T-helper 2 cell treated with Interferon-gamma antibody and Interleukin-4, amounts not matched to agents 5 μg/mL and 100 μg/mL, for 36 hours (primary cell): ENCODE results near the gene AGAP3.

Source experiments
- DNase-seq: peaks from one replicate; pipeline ENCODE4 v3.0.0; 2021; ENCODE audit warnings: low spot score
- H3K27ac Mint-ChIP-seq: one replicate; pipeline ENCODE4 v1.8.0; 2021; ENCODE audit warnings: mild to moderate bottlenecking, mixed read lengths
- H3K27me3 Mint-ChIP-seq: one replicate; pipeline ENCODE4 v1.8.0; 2021; ENCODE audit warnings: low read depth, mixed read lengths
- H3K36me3 Mint-ChIP-seq: one replicate; pipeline ENCODE4 v1.8.0; 2021; ENCODE audit warnings: low read depth, mixed read lengths
- H3K4me1 Mint-ChIP-seq: one replicate; pipeline ENCODE4 v1.8.0; 2021; ENCODE audit warnings: low read depth, mixed read lengths
- H3K4me3 Mint-ChIP-seq: one replicate; pipeline ENCODE4 v1.8.0; 2022; ENCODE audit warnings: mild to moderate bottlenecking, moderate library complexity, mixed read lengths
- H3K9me3 Mint-ChIP-seq: one replicate; pipeline ENCODE4 v1.8.0; 2021; ENCODE audit warnings: mixed read lengths

Gene AGAP3

GRCh38 chr7:151095828-151096475 is 9.7 kb downstream of the AGAP3 start:
- Mint-ChIP-seq H3K9me3 (no peaks in the 10 kb centered on the region), H3K4me3 (no peak overlapping the region), H3K27ac (no peak overlapping the region), H3K36me3 (no peaks in the 10 kb centered on the region), H3K4me1 (no peaks in the 10 kb centered on the region), H3K27me3 (no peaks in the 10 kb centered on the region)
- DNase-seq: no peak

- Mint-ChIP-seq H3K9me3 (no peaks in the 10 kb centered on the region), H3K27me3 (no peaks in the 10 kb centered on the region), H3K27ac (no peak overlapping the region), H3K4me3 (no peak overlapping the region), H3K4me1 (no peaks in the 10 kb centered on the region), H3K36me3 (no peaks in the 10 kb centered on the region)
- DNase-seq: no peak
These were observed 13.4 kb downstream of the AGAP3 start for GRCh38 chr7:151099486-151100211.

GRCh38 chr7:151100921-151101320 is 14.6 kb downstream of the AGAP3 start:
- H3K4me3 Mint-ChIP-seq: no peak overlapping the region
- H3K9me3 Mint-ChIP-seq: no peaks in the 10 kb centered on the region
- no peaks in the 10 kb centered on the region for H3K4me1 Mint-ChIP-seq
- no peaks in the 10 kb centered on the region for H3K36me3 Mint-ChIP-seq
- no peaks in the 10 kb centered on the region for H3K27me3 Mint-ChIP-seq
- H3K27ac Mint-ChIP-seq: no peak overlapping the region
- DNase-seq: no peak

GRCh38 chr7:151101621-151102396 is 15.5 kb downstream of the AGAP3 start:
- Mint-ChIP-seq H3K9me3 (no peaks in the 10 kb centered on the region), H3K36me3 (no peaks in the 10 kb centered on the region), H3K27me3 (no peaks in the 10 kb centered on the region), H3K4me3 (no peak overlapping the region), H3K4me1 (no peaks in the 10 kb centered on the region), H3K27ac (no peak overlapping the region)
- no peak for DNase-seq

GRCh38 chr7:151102991-151103390 is 16.7 kb downstream of the AGAP3 start:
- Mint-ChIP-seq H3K4me1 (no peaks in the 10 kb centered on the region), H3K9me3 (no peaks in the 10 kb centered on the region), H3K27ac (no peak overlapping the region), H3K27me3 (no peaks in the 10 kb centered on the region), H3K36me3 (no peaks in the 10 kb centered on the region), H3K4me3 (no peak overlapping the region)
- DNase-seq: no peak

GRCh38 chr7:151103973-151104372 is 17.7 kb downstream of the AGAP3 start:
- Mint-ChIP-seq H3K36me3 (no peaks in the 10 kb centered on the region), H3K27ac (no peak overlapping the region), H3K4me3 (no peak overlapping the region), H3K9me3 (no peaks in the 10 kb centered on the region), H3K27me3 (no peaks in the 10 kb centered on the region), H3K4me1 (no peaks in the 10 kb centered on the region)
- no peak for DNase-seq

GRCh38 chr7:151104411-151105235 is 18.3 kb downstream of the AGAP3 start:
- H3K4me3 Mint-ChIP-seq: no peak overlapping the region
- H3K36me3 Mint-ChIP-seq: no peaks in the 10 kb centered on the region
- H3K27me3 Mint-ChIP-seq: no peaks in the 10 kb centered on the region
- DNase-seq: no peak
- H3K4me1 Mint-ChIP-seq: no peaks in the 10 kb centered on the region
- H3K27ac Mint-ChIP-seq: no peak overlapping the region
- no peaks in the 10 kb centered on the region for H3K9me3 Mint-ChIP-seq

GRCh38 chr7:151107882-151108281 is 21.6 kb downstream of the AGAP3 start:
- no peaks in the 10 kb centered on the region for H3K9me3 Mint-ChIP-seq
- no peaks in the 10 kb centered on the region for H3K36me3 Mint-ChIP-seq
- H3K4me3 Mint-ChIP-seq: no peak overlapping the region
- no peaks in the 10 kb centered on the region for H3K4me1 Mint-ChIP-seq
- peaks cover 3% of the 10 kb centered on the region for H3K27me3 Mint-ChIP-seq
- no peak for DNase-seq
- H3K27ac Mint-ChIP-seq: no peak overlapping the region

GRCh38 chr7:151109094-151110048 is 23.1 kb downstream of the AGAP3 start:
- Mint-ChIP-seq H3K4me3 (no peak overlapping the region), H3K27me3 (peaks cover 3% of the 10 kb centered on the region), H3K9me3 (no peaks in the 10 kb centered on the region), H3K36me3 (no peaks in the 10 kb centered on the region), H3K27ac (no peak overlapping the region), H3K4me1 (no peaks in the 10 kb centered on the region)
- DNase-seq: no peak

- Mint-ChIP-seq H3K36me3 (no peaks in the 10 kb centered on the region), H3K4me3 (no peak overlapping the region), H3K27ac (no peak overlapping the region)
These were observed 24.1 kb downstream of the AGAP3 start for GRCh38 chr7:151110236-151110940.

GRCh38 chr7:151110941-151111645 is 24.8 kb downstream of the AGAP3 start:
- Mint-ChIP-seq H3K27ac (no peak overlapping the region), H3K27me3 (peaks cover 3% of the 10 kb centered on the region), H3K4me1 (no peaks in the 10 kb centered on the region), H3K36me3 (no peaks in the 10 kb centered on the region), H3K4me3 (no peak overlapping the region), H3K9me3 (no peaks in the 10 kb centered on the region)
- DNase-seq: peak; percentile 56

More at GRCh38 chr7:151110236-151110940, 24.1 kb downstream of the AGAP3 start:
- Mint-ChIP-seq H3K4me1 (no peaks in the 10 kb centered on the region), H3K9me3 (no peaks in the 10 kb centered on the region), H3K27me3 (peaks cover 3% of the 10 kb centered on the region)
- no peak for DNase-seq
